Parathyroid adenoma (tissue), 2 donors: ENCODE data around the gene MORC2.

Source experiments
- H2AFZ ChIP-seq: fragments of 300-600 bp; sonication (generic); one replicate; pipeline ENCODE4 v1.7.0; 2017; ENCODE audit warnings: antibody characterized with exemption, mild to moderate bottlenecking
- H3K27ac ChIP-seq: fragments of 300-600 bp; sonication (generic); one replicate; pipeline ENCODE4 v1.7.0; 2017
- H3K27me3 ChIP-seq: fragments of 300-600 bp; sonication (generic); one replicate; pipeline ENCODE4 v1.7.0; 2017; ENCODE audit warnings: low read length; ENCODE audit not compliant: control insufficient read depth, insufficient read depth
- H3K36me3 ChIP-seq: fragments of 300-600 bp; sonication (generic); one replicate; pipeline ENCODE4 v1.7.0; 2017; ENCODE audit warnings: low read length; ENCODE audit not compliant: control insufficient read depth, insufficient read depth
- H3K4me1 ChIP-seq: fragments of 300-600 bp; sonication (generic); one replicate; pipeline ENCODE4 v1.7.0; 2017; ENCODE audit warnings: control low read depth
- H3K4me2 ChIP-seq: fragments of 300-600 bp; sonication (generic); one replicate; pipeline ENCODE4 v1.7.0; 2017; ENCODE audit warnings: low read length
- H3K4me3 ChIP-seq: fragments of 300-600 bp; sonication (generic); one replicate; pipeline ENCODE4 v1.7.0; 2017; ENCODE audit warnings: low read depth, low read length
- H3K79me2 ChIP-seq: fragments of 300-600 bp; sonication (generic); one replicate; pipeline ENCODE4 v1.7.0; 2017; ENCODE audit warnings: control low read depth
- H3K9ac ChIP-seq: fragments of 300-600 bp; sonication (generic); one replicate; pipeline ENCODE4 v1.7.0; 2017; ENCODE audit warnings: mild to moderate bottlenecking
- H3K9me3 ChIP-seq: fragments of 300-600 bp; sonication (generic); one replicate; pipeline ENCODE4 v1.7.0; 2017; ENCODE audit warnings: low read length; ENCODE audit not compliant: control insufficient read depth
- TF ChIP-seq, protein P1 (sequence below): fragments of 300-600 bp; sonication (generic); IDR thresholded peaks from one replicate; pipeline ENCODE4 v1.7.0; 2017; ENCODE audit warnings: antibody characterized with exemption, mild to moderate bottlenecking
- donor health status: primary hyperparathyroidism.

MORC2 gene

DNA sequence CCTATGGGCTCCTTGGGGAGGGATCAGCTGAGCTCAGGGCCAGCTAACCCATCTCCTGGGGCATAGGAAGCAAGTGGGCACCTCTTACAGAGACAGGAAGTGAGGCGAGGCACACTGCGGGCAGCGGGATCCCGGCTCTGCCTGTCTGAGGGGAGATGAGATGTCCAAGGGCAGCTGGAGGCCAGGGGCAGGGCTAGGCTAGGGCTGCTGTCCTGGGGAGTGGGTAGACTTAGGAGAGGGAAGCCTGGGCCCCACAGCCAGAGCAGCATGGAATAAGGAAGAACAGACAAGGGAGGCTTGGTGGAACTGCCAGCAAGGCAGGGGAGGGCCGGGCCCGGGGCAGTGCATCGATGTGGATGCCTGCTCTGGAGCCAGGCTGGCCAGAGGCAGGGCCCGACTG is 76.3 kb downstream of the MORC2 start:
- no peak overlapping the region for H3K27ac ChIP-seq
- TF ChIP-seq, protein P1, sequence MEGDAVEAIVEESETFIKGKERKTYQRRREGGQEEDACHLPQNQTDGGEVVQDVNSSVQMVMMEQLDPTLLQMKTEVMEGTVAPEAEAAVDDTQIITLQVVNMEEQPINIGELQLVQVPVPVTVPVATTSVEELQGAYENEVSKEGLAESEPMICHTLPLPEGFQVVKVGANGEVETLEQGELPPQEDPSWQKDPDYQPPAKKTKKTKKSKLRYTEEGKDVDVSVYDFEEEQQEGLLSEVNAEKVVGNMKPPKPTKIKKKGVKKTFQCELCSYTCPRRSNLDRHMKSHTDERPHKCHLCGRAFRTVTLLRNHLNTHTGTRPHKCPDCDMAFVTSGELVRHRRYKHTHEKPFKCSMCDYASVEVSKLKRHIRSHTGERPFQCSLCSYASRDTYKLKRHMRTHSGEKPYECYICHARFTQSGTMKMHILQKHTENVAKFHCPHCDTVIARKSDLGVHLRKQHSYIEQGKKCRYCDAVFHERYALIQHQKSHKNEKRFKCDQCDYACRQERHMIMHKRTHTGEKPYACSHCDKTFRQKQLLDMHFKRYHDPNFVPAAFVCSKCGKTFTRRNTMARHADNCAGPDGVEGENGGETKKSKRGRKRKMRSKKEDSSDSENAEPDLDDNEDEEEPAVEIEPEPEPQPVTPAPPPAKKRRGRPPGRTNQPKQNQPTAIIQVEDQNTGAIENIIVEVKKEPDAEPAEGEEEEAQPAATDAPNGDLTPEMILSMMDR: no peak
- no peaks in the 10 kb centered on the region for H3K79me2 ChIP-seq
- H3K36me3 ChIP-seq: no peaks in the 10 kb centered on the region
- no peak overlapping the region for H3K9ac ChIP-seq
- H2AFZ ChIP-seq: no peak overlapping the region
- H3K27me3 ChIP-seq: no peaks in the 10 kb centered on the region
- no peaks in the 10 kb centered on the region for H3K4me1 ChIP-seq
- no peak overlapping the region for H3K4me2 ChIP-seq
- no peaks in the 10 kb centered on the region for H3K9me3 ChIP-seq
- no peak overlapping the region for H3K4me3 ChIP-seq

DNA sequence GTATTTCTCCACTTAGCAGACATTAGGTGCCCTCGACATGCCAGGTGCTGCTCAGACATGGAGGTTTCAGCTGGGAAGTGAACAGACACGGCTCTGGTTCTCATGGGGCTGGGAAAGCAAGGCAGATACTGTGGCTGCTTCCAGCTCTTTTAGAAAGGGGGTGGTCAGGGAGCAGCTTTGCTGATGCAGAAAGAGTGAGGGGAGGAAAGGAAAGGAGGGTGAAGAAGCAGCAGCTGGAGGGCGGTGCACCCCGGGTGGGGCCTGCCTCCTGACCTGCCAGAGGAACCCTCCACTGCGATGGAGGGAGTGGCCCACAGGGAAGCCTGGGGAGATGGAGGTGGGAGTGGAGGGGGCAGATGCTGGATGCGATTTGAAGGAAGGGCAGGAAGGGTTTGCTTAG is 76.8 kb downstream of the MORC2 start:
- H3K4me3 ChIP-seq: no peak overlapping the region
- no peaks in the 10 kb centered on the region for H3K9me3 ChIP-seq
- H2AFZ ChIP-seq: no peak overlapping the region
- no peak overlapping the region for H3K4me2 ChIP-seq
- no peaks in the 10 kb centered on the region for H3K36me3 ChIP-seq
- no peaks in the 10 kb centered on the region for H3K4me1 ChIP-seq
- H3K79me2 ChIP-seq: no peaks in the 10 kb centered on the region
- TF ChIP-seq, protein P1: no peak
- H3K27me3 ChIP-seq: no peaks in the 10 kb centered on the region
- H3K9ac ChIP-seq: no peak overlapping the region
- H3K27ac ChIP-seq: no peak overlapping the region

DNA sequence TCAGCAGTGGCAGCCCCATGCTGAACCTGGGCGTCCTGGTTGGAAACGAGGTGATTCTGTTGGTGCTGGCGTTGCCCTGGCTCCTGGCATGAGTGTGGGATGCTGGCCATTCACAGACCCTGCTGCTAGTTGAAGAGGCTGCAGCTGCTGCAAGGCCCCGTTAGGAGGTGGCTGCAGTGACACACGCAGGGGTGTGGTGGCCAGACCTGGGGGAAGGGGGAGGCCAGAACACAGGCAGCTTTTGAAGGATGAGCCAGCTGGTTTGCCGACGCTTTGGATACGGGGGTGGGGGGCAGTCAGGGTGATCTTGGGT is 77.2 kb downstream of the MORC2 start:
- Histone ChIP-seq H3K4me1 (no peaks in the 10 kb centered on the region), H3K9ac (no peak overlapping the region), H3K4me3 (no peak overlapping the region), H3K9me3 (no peaks in the 10 kb centered on the region), H3K36me3 (no peaks in the 10 kb centered on the region), H3K27ac (no peak overlapping the region), H3K27me3 (no peaks in the 10 kb centered on the region), H3K79me2 (no peaks in the 10 kb centered on the region), H3K4me2 (no peak overlapping the region), H2AFZ (no peak overlapping the region)
- TF ChIP-seq, protein P1: no peak

DNA sequence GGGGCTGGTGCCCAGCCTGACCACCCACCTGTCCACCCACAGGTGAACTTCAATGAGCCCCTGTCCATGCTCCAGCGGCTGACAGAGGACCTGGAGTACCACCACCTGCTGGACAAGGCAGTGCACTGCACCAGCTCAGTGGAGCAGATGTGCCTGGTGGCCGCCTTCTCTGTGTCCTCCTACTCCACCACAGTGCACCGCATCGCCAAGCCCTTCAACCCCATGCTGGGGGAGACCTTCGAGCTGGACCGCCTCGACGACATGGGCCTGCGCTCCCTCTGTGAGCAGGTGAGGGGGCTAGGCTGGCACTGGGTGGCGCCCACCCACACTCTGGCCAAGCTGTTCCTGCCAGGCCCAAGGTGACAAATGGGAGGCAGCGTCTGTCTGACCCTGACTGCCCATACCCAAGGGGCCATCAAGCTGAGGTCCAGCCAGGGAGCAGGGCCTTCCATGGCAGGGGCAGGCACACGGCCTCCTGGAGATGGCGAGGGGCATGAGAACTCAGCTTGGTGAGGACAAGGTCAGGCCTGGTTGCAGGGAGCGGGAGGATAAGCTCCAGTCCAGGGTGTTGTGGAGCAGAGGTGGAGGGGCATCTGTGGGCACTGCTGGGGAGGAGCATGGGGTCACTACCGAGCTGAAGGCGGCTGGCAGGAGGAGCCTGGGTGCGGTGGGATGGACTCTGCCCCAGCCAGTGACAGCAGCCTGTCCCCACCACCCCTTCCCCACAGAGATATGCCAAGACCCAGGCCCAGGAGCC is 77.7 kb downstream of the MORC2 start:
- Histone ChIP-seq H3K27me3 (no peaks in the 10 kb centered on the region), H3K79me2 (no peaks in the 10 kb centered on the region), H3K4me1 (no peaks in the 10 kb centered on the region), H3K9ac (no peak overlapping the region), H3K36me3 (no peaks in the 10 kb centered on the region), H3K4me2 (no peak overlapping the region), H3K9me3 (no peaks in the 10 kb centered on the region), H2AFZ (no peak overlapping the region), H3K27ac (no peak overlapping the region), H3K4me3 (no peak overlapping the region)
- TF ChIP-seq, protein P1: peak; percentile 54

DNA sequence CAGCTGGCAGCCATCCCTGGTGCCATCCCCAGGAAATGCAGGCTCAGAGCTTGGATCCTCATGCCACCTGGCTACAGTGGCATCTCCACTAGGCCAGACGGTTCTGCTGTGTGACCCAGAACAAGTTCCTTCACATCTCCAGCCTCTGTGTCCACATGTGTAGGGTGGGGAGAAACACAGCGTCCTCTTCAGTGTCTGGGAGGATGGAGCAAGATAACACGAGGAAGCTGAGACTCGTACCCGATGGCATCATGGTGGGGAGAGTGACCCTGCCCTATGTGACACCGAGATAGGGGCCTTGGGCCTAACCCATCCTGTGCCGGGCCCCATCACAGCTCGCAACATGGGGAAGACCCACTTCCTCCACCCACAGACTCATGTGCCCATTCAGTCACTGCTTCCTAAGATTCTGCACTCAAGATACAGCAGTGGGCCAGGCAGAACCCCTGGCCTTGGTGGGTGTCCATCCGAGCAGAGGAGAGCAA is 78.5 kb downstream of the MORC2 start:
- Histone ChIP-seq H3K36me3 (no peaks in the 10 kb centered on the region), H3K4me1 (no peaks in the 10 kb centered on the region), H3K9ac (no peak overlapping the region)

More for the DNA sequence above, 78.5 kb downstream of the MORC2 start:
- no peak overlapping the region for H3K27ac ChIP-seq
- H2AFZ ChIP-seq: no peak overlapping the region
- TF ChIP-seq, protein P1: no peak
- H3K27me3 ChIP-seq: no peaks in the 10 kb centered on the region
- no peaks in the 10 kb centered on the region for H3K9me3 ChIP-seq
- no peak overlapping the region for H3K4me2 ChIP-seq
- H3K4me3 ChIP-seq: no peak overlapping the region
- H3K79me2 ChIP-seq: no peaks in the 10 kb centered on the region
